ENCODE data around the gene TMEM109. TPM values are rescaled to one million over a fixed set of nuclear protein-coding genes. Genes with fewer than 3 reads are reported as not detected.

The TMEM109 gene
- total and polyA plus RNA-seq, 9 of the 15 experiments (the other 6 are each of a cell fraction or from before 2014, with no cell fraction given), result 9.2 to 71.3 (median 30.5) TPM

DNA sequence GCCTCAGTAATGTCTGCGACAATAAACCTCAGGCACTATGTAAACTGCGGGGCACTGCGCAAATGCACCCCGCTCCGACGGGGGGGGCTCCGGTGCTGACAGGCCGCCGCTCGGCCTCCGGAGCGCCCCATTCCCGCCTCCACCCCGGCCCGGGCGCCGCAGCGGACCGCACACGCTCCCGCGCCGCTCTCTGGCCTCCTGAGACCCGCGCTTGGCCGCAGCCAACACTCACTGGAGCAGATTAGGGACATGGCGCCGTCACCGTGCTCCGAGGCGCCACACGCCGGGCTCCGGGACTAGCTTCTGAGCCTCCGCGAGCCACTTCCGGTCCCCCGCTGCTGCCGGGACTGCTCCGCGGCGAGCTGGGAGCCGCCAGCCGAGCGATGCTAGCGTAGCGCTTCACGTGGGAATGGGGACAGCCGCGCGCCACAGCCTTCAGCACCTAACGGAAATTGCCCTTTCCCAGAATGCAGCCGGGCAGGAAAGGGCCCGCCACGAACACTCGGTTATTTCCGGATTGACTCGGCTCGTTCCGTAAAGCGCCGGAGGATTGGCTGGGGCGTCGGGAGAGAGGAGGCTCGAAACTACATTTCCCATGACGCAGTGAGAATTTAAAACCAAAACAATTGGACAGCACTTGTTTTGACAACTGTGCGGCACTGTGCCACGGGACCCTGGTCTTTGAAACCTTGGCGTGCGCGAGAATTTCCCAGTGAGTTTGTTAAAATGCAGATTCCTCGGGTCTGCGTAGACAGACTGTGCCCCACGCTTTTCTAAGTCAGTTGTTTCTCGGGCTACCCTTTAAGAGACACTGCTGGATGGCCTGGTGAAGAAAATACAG is 7.6 kb upstream of the TMEM109 start, which contains the start of gene PRPF19 (continued):
- TF ChIP-seq, protein P1, sequence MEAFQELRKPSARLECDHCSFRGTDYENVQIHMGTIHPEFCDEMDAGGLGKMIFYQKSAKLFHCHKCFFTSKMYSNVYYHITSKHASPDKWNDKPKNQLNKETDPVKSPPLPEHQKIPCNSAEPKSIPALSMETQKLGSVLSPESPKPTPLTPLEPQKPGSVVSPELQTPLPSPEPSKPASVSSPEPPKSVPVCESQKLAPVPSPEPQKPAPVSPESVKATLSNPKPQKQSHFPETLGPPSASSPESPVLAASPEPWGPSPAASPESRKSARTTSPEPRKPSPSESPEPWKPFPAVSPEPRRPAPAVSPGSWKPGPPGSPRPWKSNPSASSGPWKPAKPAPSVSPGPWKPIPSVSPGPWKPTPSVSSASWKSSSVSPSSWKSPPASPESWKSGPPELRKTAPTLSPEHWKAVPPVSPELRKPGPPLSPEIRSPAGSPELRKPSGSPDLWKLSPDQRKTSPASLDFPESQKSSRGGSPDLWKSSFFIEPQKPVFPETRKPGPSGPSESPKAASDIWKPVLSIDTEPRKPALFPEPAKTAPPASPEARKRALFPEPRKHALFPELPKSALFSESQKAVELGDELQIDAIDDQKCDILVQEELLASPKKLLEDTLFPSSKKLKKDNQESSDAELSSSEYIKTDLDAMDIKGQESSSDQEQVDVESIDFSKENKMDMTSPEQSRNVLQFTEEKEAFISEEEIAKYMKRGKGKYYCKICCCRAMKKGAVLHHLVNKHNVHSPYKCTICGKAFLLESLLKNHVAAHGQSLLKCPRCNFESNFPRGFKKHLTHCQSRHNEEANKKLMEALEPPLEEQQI (IDR thresholded peaks at IDR 0.05), result no peak
- TF ChIP-seq, protein P2, sequence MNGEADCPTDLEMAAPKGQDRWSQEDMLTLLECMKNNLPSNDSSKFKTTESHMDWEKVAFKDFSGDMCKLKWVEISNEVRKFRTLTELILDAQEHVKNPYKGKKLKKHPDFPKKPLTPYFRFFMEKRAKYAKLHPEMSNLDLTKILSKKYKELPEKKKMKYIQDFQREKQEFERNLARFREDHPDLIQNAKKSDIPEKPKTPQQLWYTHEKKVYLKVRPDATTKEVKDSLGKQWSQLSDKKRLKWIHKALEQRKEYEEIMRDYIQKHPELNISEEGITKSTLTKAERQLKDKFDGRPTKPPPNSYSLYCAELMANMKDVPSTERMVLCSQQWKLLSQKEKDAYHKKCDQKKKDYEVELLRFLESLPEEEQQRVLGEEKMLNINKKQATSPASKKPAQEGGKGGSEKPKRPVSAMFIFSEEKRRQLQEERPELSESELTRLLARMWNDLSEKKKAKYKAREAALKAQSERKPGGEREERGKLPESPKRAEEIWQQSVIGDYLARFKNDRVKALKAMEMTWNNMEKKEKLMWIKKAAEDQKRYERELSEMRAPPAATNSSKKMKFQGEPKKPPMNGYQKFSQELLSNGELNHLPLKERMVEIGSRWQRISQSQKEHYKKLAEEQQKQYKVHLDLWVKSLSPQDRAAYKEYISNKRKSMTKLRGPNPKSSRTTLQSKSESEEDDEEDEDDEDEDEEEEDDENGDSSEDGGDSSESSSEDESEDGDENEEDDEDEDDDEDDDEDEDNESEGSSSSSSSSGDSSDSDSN (IDR thresholded peaks at IDR 0.05; ENCODE audit: borderline replicate concordance in 1 of 2, low read depth in 2 of 2, low read length in 2 of 2), result peak; percentile 60 to 86; a peak in 2 of 4 replicates
- TF ChIP-seq, protein P3, sequence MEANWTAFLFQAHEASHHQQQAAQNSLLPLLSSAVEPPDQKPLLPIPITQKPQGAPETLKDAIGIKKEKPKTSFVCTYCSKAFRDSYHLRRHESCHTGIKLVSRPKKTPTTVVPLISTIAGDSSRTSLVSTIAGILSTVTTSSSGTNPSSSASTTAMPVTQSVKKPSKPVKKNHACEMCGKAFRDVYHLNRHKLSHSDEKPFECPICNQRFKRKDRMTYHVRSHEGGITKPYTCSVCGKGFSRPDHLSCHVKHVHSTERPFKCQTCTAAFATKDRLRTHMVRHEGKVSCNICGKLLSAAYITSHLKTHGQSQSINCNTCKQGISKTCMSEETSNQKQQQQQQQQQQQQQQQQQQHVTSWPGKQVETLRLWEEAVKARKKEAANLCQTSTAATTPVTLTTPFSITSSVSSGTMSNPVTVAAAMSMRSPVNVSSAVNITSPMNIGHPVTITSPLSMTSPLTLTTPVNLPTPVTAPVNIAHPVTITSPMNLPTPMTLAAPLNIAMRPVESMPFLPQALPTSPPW (CRISPR knock-in tag; IDR thresholded peaks at IDR 0.05), result peak; percentile 58
- TF ChIP-seq RB1 (IDR thresholded peaks at IDR 0.05; ENCODE audit: low read depth) (peak; percentile 81; the same call in 1 of the 2 replicates), FUS (optimal IDR thresholded peaks at IDR 0.05; ENCODE audit: low read depth, low read length) (peak; percentile 38), TBL1XR1 (IDR thresholded peaks at IDR 0.05; ENCODE audit: low read length in 2 of 2) (0 out of 4 replicates have a peak, but pooled peaks of 1 of the 2 experiments have one; percentile 69), EP300 (IDR thresholded peaks at IDR 0.05; ENCODE audit: low read length) (peak; percentile 25; the same call in 1 of the 2 replicates), ZNF830 (CRISPR knock-in tag; IDR thresholded peaks at IDR 0.05) (no peak), ZNF668 (CRISPR knock-in tag; IDR thresholded peaks at IDR 0.05) (no peak), RCOR1 (IDR thresholded peaks at IDR 0.05; ENCODE audit: borderline replicate concordance in 1 of 2, low read depth in 2 of 2, low read length in 2 of 2) (peak in 1 of 2 experiments; percentile 0; a peak in 2 of 4 replicates), MEF2A (IDR thresholded peaks at IDR 0.05; ENCODE audit: control insufficient read depth, low read depth, low read length) (0 out of 2 replicates have a peak, but pooled peaks have one; percentile 10)
- TF ChIP-seq, protein P4, sequence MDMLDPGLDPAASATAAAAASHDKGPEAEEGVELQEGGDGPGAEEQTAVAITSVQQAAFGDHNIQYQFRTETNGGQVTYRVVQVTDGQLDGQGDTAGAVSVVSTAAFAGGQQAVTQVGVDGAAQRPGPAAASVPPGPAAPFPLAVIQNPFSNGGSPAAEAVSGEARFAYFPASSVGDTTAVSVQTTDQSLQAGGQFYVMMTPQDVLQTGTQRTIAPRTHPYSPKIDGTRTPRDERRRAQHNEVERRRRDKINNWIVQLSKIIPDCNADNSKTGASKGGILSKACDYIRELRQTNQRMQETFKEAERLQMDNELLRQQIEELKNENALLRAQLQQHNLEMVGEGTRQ (CRISPR knock-in tag; IDR thresholded peaks at IDR 0.05), result peak; percentile 58
- TF ChIP-seq, protein P5, sequence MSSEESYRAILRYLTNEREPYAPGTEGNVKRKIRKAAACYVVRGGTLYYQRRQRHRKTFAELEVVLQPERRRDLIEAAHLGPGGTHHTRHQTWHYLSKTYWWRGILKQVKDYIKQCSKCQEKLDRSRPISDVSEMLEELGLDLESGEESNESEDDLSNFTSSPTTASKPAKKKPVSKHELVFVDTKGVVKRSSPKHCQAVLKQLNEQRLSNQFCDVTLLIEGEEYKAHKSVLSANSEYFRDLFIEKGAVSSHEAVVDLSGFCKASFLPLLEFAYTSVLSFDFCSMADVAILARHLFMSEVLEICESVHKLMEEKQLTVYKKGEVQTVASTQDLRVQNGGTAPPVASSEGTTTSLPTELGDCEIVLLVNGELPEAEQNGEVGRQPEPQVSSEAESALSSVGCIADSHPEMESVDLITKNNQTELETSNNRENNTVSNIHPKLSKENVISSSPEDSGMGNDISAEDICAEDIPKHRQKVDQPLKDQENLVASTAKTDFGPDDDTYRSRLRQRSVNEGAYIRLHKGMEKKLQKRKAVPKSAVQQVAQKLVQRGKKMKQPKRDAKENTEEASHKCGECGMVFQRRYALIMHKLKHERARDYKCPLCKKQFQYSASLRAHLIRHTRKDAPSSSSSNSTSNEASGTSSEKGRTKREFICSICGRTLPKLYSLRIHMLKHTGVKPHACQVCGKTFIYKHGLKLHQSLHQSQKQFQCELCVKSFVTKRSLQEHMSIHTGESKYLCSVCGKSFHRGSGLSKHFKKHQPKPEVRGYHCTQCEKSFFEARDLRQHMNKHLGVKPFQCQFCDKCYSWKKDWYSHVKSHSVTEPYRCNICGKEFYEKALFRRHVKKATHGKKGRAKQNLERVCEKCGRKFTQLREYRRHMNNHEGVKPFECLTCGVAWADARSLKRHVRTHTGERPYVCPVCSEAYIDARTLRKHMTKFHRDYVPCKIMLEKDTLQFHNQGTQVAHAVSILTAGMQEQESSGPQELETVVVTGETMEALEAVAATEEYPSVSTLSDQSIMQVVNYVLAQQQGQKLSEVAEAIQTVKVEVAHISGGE (CRISPR knock-in tag; IDR thresholded peaks at IDR 0.05), result peak in 2 of 3 experiments; percentile 74 to 90; a peak in 5 of 6 replicates

Data from K562 (cell line).